Measurements from ENCODE around the gene ZYG11A.
"Not testable (repeated sequence)": the region's sequence is repeated elsewhere in the genome, so short reads cannot be mapped to it uniquely, and the experiment has no call there.

ZYG11A gene

GRCh38 chr1:52848423-52848822, 5.9 kb downstream of the ZYG11A start:
- no peak overlapping the region for H3K9ac ChIP-seq (ENCODE audit: low read length)
- no peak overlapping the region for H3K4me3 ChIP-seq (ENCODE audit: low read length)
- H3K27me3 ChIP-seq (ENCODE audit: control insufficient read depth, insufficient read depth, low read length), result peaks cover 13% of the 10 kb centered on the region
- no peaks in the 10 kb centered on the region for H3K9me3 ChIP-seq (ENCODE audit: control insufficient read depth, low read length)
- peaks cover under 1% of the 10 kb centered on the region for H3K4me1 ChIP-seq (ENCODE audit: control insufficient read depth, insufficient read depth, low read length)
- no peaks in the 10 kb centered on the region for H3K36me3 ChIP-seq (ENCODE audit: control insufficient read depth, insufficient read depth, low read length)

GRCh38 chr1:52850951-52851350, 8.4 kb downstream of the ZYG11A start:
- no peaks in the 10 kb centered on the region for H3K27me3 ChIP-seq (ENCODE audit: control insufficient read depth, insufficient read depth, low read length)
- no peaks in the 10 kb centered on the region for H3K9me3 ChIP-seq (ENCODE audit: control insufficient read depth, low read length)
- H3K9ac ChIP-seq (ENCODE audit: low read length), result no peak overlapping the region
- H3K4me1 ChIP-seq (ENCODE audit: control insufficient read depth, insufficient read depth, low read length), result no peaks in the 10 kb centered on the region
- H3K4me3 ChIP-seq (ENCODE audit: low read length), result no peak overlapping the region
- no peaks in the 10 kb centered on the region for H3K36me3 ChIP-seq (ENCODE audit: control insufficient read depth, insufficient read depth, low read length)

GRCh38 chr1:52852854-52853253, 10.3 kb downstream of the ZYG11A start:
- Histone ChIP-seq H3K4me1 (ENCODE audit: control insufficient read depth, insufficient read depth, low read length) (no peaks in the 10 kb centered on the region), H3K9ac (ENCODE audit: low read length) (no peak overlapping the region), H3K9me3 (ENCODE audit: control insufficient read depth, low read length) (no peaks in the 10 kb centered on the region), H3K4me3 (ENCODE audit: low read length) (no peak overlapping the region), H3K27me3 (ENCODE audit: control insufficient read depth, insufficient read depth, low read length) (no peaks in the 10 kb centered on the region), H3K36me3 (ENCODE audit: control insufficient read depth, insufficient read depth, low read length) (no peaks in the 10 kb centered on the region)

GRCh38 chr1:52855584-52855983, 13.0 kb downstream of the ZYG11A start:
- no peaks in the 10 kb centered on the region for H3K4me1 ChIP-seq (ENCODE audit: control insufficient read depth, insufficient read depth, low read length)
- no peaks in the 10 kb centered on the region for H3K27me3 ChIP-seq (ENCODE audit: control insufficient read depth, insufficient read depth, low read length)
- H3K36me3 ChIP-seq (ENCODE audit: control insufficient read depth, insufficient read depth, low read length), result no peaks in the 10 kb centered on the region
- H3K9me3 ChIP-seq (ENCODE audit: control insufficient read depth, low read length), result no peaks in the 10 kb centered on the region
- H3K4me3 ChIP-seq (ENCODE audit: low read length), result no peak overlapping the region
- H3K9ac ChIP-seq (ENCODE audit: low read length), result no peak overlapping the region

GRCh38 chr1:52856026-52856425, 13.5 kb downstream of the ZYG11A start:
- Histone ChIP-seq H3K36me3 (ENCODE audit: control insufficient read depth, insufficient read depth, low read length) (no peaks in the 10 kb centered on the region), H3K27me3 (ENCODE audit: control insufficient read depth, insufficient read depth, low read length) (no peaks in the 10 kb centered on the region), H3K9me3 (ENCODE audit: control insufficient read depth, low read length) (no peaks in the 10 kb centered on the region), H3K4me3 (ENCODE audit: low read length) (no peak overlapping the region), H3K4me1 (ENCODE audit: control insufficient read depth, insufficient read depth, low read length) (no peaks in the 10 kb centered on the region), H3K9ac (ENCODE audit: low read length) (no peak overlapping the region)

- Histone ChIP-seq H3K9me3 (ENCODE audit: control insufficient read depth, low read length) (no peaks in the 10 kb centered on the region), H3K27me3 (ENCODE audit: control insufficient read depth, insufficient read depth, low read length) (no peaks in the 10 kb centered on the region), H3K4me1 (ENCODE audit: control insufficient read depth, insufficient read depth, low read length) (no peaks in the 10 kb centered on the region), H3K9ac (ENCODE audit: low read length) (no peak overlapping the region), H3K4me3 (ENCODE audit: low read length) (no peak overlapping the region), H3K36me3 (ENCODE audit: control insufficient read depth, insufficient read depth, low read length) (no peaks in the 10 kb centered on the region)
Measured at GRCh38 chr1:52857443-52857842, 14.9 kb downstream of the ZYG11A start.

- Histone ChIP-seq H3K36me3 (ENCODE audit: control insufficient read depth, insufficient read depth, low read length) (no peaks in the 10 kb centered on the region), H3K4me1 (ENCODE audit: control insufficient read depth, insufficient read depth, low read length) (peaks cover 9% of the 10 kb centered on the region), H3K27me3 (ENCODE audit: control insufficient read depth, insufficient read depth, low read length) (no peaks in the 10 kb centered on the region), H3K9me3 (ENCODE audit: control insufficient read depth, low read length) (no peaks in the 10 kb centered on the region), H3K9ac (ENCODE audit: low read length) (no peak overlapping the region), H3K4me3 (ENCODE audit: low read length) (no peak overlapping the region)
Measured at GRCh38 chr1:52862666-52863458, 20.3 kb downstream of the ZYG11A start.

GRCh38 chr1:52867087-52867863, 24.7 kb downstream of the ZYG11A start:
- H3K9ac ChIP-seq (ENCODE audit: low read length), result no peak overlapping the region
- no peaks in the 10 kb centered on the region for H3K36me3 ChIP-seq (ENCODE audit: control insufficient read depth, insufficient read depth, low read length)
- H3K4me3 ChIP-seq (ENCODE audit: low read length), result no peak overlapping the region
- peaks cover 12% of the 10 kb centered on the region for H3K4me1 ChIP-seq (ENCODE audit: control insufficient read depth, insufficient read depth, low read length)
- H3K9me3 ChIP-seq (ENCODE audit: control insufficient read depth, low read length), result no peaks in the 10 kb centered on the region
- no peaks in the 10 kb centered on the region for H3K27me3 ChIP-seq (ENCODE audit: control insufficient read depth, insufficient read depth, low read length)

GRCh38 chr1:52869727-52870126, 27.2 kb downstream of the ZYG11A start:
- H3K9me3 ChIP-seq (ENCODE audit: control insufficient read depth, low read length); H3K36me3 ChIP-seq (ENCODE audit: control insufficient read depth, insufficient read depth, low read length); H3K9ac ChIP-seq (ENCODE audit: low read length); H3K4me3 ChIP-seq (ENCODE audit: low read length); H3K27me3 ChIP-seq (ENCODE audit: control insufficient read depth, insufficient read depth, low read length): not testable (repeated sequence)
- peaks cover 12% of the 10 kb centered on the region for H3K4me1 ChIP-seq (ENCODE audit: control insufficient read depth, insufficient read depth, low read length)

- no peak overlapping the region for H3K4me3 ChIP-seq (ENCODE audit: low read length)
- no peaks in the 10 kb centered on the region for H3K4me1 ChIP-seq (ENCODE audit: control insufficient read depth, insufficient read depth, low read length)
- H3K9me3 ChIP-seq (ENCODE audit: control insufficient read depth, low read length), result no peaks in the 10 kb centered on the region
Measured at GRCh38 chr1:52876843-52877242, 34.3 kb downstream of the ZYG11A start.

GRCh38 chr1:52877554-52877953, 35.0 kb downstream of the ZYG11A start:
- Histone ChIP-seq H3K4me3 (ENCODE audit: low read length) (no peak overlapping the region), H3K36me3 (ENCODE audit: control insufficient read depth, insufficient read depth, low read length) (no peaks in the 10 kb centered on the region), H3K4me1 (ENCODE audit: control insufficient read depth, insufficient read depth, low read length) (no peaks in the 10 kb centered on the region), H3K9me3 (ENCODE audit: control insufficient read depth, low read length) (no peaks in the 10 kb centered on the region), H3K27me3 (ENCODE audit: control insufficient read depth, insufficient read depth, low read length) (no peaks in the 10 kb centered on the region), H3K9ac (ENCODE audit: low read length) (no peak overlapping the region)

More at GRCh38 chr1:52876843-52877242, 34.3 kb downstream of the ZYG11A start:
- Histone ChIP-seq H3K36me3 (ENCODE audit: control insufficient read depth, insufficient read depth, low read length) (no peaks in the 10 kb centered on the region), H3K9ac (ENCODE audit: low read length) (no peak overlapping the region), H3K27me3 (ENCODE audit: control insufficient read depth, insufficient read depth, low read length) (no peaks in the 10 kb centered on the region)

- H3K9me3 ChIP-seq (ENCODE audit: control insufficient read depth, low read length), result no peaks in the 10 kb centered on the region
- H3K27me3 ChIP-seq (ENCODE audit: control insufficient read depth, insufficient read depth, low read length), result no peaks in the 10 kb centered on the region
- H3K36me3 ChIP-seq (ENCODE audit: control insufficient read depth, insufficient read depth, low read length), result no peaks in the 10 kb centered on the region
- no peaks in the 10 kb centered on the region for H3K4me1 ChIP-seq (ENCODE audit: control insufficient read depth, insufficient read depth, low read length)
- H3K4me3 ChIP-seq (ENCODE audit: low read length), result no peak overlapping the region
- no peak overlapping the region for H3K9ac ChIP-seq (ENCODE audit: low read length)
Measured at GRCh38 chr1:52880206-52880605, 37.6 kb downstream of the ZYG11A start.
